ENCODE data around the gene LUZP1.

The LUZP1 gene

DNA sequence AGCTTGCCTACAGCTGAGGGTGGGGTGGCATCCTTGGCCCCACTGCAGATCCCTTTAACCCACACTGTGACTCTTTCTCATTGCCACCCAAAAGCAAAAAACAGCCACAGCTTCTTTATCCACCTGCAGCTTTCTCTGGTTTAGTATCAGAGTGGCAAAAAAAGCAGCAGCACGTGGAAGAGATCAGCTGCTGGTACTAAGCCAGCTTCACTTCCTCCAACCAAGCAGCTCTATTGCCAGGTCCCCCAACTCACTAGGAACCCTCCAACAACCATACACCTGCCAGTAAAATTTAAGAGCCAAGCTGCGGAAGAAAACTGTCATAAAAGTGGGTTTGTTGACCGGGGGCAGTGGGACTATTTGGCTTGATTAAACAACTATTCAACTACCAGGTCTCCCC is 83.0 kb downstream of the LUZP1 start:
- H3K36me3 ChIP-seq (ENCODE audit: control insufficient read depth in 2 of 2, insufficient read depth in 1 of 2, low read length in 2 of 2), result peaks cover 6 to 96% of the 10 kb centered on the region in 2 experiments; a peak in 2 of 3 replicates
- ChIA-PET CTCF (interaction anchor here (1.0 to 2.7 kb wide), 4 partner anchors 9 to 98 kb away, joined by 3 to 11 read pairs (median 6); no protein-coding TSS in a partner anchor), POLR2A (interaction anchor here (1.1 kb wide), 1 partner anchor 283 kb away, joined by 3 read pairs; no protein-coding TSS in a partner anchor)
- H3K4me3 ChIP-seq (ENCODE audit: low read depth, low read length), result no peak overlapping the region
- no peak overlapping the region for H3K27ac ChIP-seq (ENCODE audit: extremely low read depth, low read depth, low read length)
- TF ChIP-seq BCL11A (tag by site-specific recombination; IDR thresholded peaks at IDR 0.05; ENCODE audit: low read depth) (no peak), ZFP37 (tag by site-specific recombination; IDR thresholded peaks at IDR 0.05) (no peak), REPIN1 (tag by site-specific recombination; IDR thresholded peaks at IDR 0.05; ENCODE audit: low read depth) (no peak), ZNF510 (tag by site-specific recombination; IDR thresholded peaks at IDR 0.05; ENCODE audit: insufficient replicate concordance) (no peak), ZNF2 (tag by site-specific recombination; IDR thresholded peaks at IDR 0.05) (no peak), ZNF664 (tag by site-specific recombination; IDR thresholded peaks at IDR 0.05) (no peak), ZNF549 (tag by site-specific recombination; IDR thresholded peaks at IDR 0.05) (no peak), ZNF114 (tag by site-specific recombination; IDR thresholded peaks at IDR 0.05) (no peak), ZNF350 (tag by site-specific recombination; IDR thresholded peaks at IDR 0.05) (no peak), ZNF37A (tag by site-specific recombination; IDR thresholded peaks at IDR 0.05) (no peak), ZNF184 (tag by site-specific recombination; IDR thresholded peaks at IDR 0.05) (no peak), GLI2 (tag by site-specific recombination; IDR thresholded peaks at IDR 0.05; ENCODE audit: borderline replicate concordance, low read depth) (no peak), ZNF544 (tag by site-specific recombination; IDR thresholded peaks at IDR 0.05) (no peak), ZNF404 (tag by site-specific recombination; IDR thresholded peaks at IDR 0.05) (no peak)
- TF ChIP-seq, protein P1, sequence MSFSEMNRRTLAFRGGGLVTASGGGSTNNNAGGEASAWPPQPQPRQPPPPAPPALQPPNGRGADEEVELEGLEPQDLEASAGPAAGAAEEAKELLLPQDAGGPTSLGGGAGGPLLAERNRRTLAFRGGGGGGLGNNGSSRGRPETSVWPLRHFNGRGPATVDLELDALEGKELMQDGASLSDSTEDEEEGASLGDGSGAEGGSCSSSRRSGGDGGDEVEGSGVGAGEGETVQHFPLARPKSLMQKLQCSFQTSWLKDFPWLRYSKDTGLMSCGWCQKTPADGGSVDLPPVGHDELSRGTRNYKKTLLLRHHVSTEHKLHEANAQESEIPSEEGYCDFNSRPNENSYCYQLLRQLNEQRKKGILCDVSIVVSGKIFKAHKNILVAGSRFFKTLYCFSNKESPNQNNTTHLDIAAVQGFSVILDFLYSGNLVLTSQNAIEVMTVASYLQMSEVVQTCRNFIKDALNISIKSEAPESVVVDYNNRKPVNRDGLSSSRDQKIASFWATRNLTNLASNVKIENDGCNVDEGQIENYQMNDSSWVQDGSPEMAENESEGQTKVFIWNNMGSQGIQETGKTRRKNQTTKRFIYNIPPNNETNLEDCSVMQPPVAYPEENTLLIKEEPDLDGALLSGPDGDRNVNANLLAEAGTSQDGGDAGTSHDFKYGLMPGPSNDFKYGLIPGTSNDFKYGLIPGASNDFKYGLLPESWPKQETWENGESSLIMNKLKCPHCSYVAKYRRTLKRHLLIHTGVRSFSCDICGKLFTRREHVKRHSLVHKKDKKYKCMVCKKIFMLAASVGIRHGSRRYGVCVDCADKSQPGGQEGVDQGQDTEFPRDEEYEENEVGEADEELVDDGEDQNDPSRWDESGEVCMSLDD (tag by site-specific recombination; IDR thresholded peaks at IDR 0.05), result no peak
- TF ChIP-seq, protein P2, sequence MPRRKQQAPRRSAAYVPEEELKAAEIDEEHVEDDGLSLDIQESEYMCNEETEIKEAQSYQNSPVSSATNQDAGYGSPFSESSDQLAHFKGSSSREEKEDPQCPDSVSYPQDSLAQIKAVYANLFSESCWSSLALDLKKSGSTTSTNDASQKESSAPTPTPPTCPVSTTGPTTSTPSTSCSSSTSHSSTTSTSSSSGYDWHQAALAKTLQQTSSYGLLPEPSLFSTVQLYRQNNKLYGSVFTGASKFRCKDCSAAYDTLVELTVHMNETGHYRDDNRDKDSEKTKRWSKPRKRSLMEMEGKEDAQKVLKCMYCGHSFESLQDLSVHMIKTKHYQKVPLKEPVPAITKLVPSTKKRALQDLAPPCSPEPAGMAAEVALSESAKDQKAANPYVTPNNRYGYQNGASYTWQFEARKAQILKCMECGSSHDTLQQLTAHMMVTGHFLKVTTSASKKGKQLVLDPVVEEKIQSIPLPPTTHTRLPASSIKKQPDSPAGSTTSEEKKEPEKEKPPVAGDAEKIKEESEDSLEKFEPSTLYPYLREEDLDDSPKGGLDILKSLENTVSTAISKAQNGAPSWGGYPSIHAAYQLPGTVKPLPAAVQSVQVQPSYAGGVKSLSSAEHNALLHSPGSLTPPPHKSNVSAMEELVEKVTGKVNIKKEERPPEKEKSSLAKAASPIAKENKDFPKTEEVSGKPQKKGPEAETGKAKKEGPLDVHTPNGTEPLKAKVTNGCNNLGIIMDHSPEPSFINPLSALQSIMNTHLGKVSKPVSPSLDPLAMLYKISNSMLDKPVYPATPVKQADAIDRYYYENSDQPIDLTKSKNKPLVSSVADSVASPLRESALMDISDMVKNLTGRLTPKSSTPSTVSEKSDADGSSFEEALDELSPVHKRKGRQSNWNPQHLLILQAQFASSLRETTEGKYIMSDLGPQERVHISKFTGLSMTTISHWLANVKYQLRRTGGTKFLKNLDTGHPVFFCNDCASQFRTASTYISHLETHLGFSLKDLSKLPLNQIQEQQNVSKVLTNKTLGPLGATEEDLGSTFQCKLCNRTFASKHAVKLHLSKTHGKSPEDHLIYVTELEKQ (tag by site-specific recombination; IDR thresholded peaks at IDR 0.05; ENCODE audit: borderline replicate concordance), result no peak
- no peaks in the 10 kb centered on the region for H3K9me3 ChIP-seq (ENCODE audit: control insufficient read depth, insufficient read depth, low read depth, low read length)
- no peaks in the 10 kb centered on the region for H3K4me1 ChIP-seq (ENCODE audit: control insufficient read depth, insufficient read depth, low read length)

DNA sequence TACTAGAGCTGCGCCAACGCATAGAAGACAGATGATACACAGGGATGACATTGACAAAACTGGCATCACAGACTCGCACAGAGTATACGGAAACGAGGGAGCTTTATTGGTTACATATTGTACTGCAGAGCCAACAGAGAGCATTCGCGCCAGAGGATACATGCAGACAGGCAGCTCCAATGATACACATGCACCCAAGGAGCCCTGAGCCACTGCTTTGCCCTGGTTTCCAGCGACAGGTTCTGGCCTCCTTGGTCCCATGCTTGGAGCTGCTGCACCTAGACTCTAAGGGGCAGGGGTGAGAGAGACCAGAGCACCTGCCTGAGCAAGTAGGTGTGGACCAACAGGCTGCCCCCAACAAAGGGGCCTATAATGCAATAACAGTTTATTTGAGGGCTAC is 83.8 kb downstream of the LUZP1 start:
- ChIA-PET POLR2A (interaction anchor here (1.1 kb wide), 1 partner anchor 284 kb away, joined by 3 read pairs; no protein-coding TSS in a partner anchor), CTCF (interaction anchor here (0.6 to 2.7 kb wide), 6 partner anchors 8 to 99 kb away, joined by 3 to 11 read pairs (median 6); no protein-coding TSS in a partner anchor)
- Histone ChIP-seq H3K4me1 (ENCODE audit: control insufficient read depth, insufficient read depth, low read length) (no peaks in the 10 kb centered on the region), H3K4me3 (ENCODE audit: low read depth, low read length) (no peak overlapping the region), H3K9me3 (ENCODE audit: control insufficient read depth, insufficient read depth, low read depth, low read length) (no peaks in the 10 kb centered on the region), H3K36me3 (ENCODE audit: control insufficient read depth in 2 of 2, insufficient read depth in 1 of 2, low read length in 2 of 2) (peaks cover 6 to 96% of the 10 kb centered on the region in 2 experiments; a peak in 2 of 3 replicates), H3K27ac (ENCODE audit: extremely low read depth, low read depth, low read length) (no peak overlapping the region)
- TF ChIP-seq, protein P3, sequence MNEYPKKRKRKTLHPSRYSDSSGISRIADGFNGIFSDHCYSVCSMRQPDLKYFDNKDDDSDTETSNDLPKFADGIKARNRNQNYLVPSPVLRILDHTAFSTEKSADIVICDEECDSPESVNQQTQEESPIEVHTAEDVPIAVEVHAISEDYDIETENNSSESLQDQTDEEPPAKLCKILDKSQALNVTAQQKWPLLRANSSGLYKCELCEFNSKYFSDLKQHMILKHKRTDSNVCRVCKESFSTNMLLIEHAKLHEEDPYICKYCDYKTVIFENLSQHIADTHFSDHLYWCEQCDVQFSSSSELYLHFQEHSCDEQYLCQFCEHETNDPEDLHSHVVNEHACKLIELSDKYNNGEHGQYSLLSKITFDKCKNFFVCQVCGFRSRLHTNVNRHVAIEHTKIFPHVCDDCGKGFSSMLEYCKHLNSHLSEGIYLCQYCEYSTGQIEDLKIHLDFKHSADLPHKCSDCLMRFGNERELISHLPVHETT (tag by site-specific recombination; IDR thresholded peaks at IDR 0.05), result no peak
- TF ChIP-seq FEZF1 (tag by site-specific recombination; IDR thresholded peaks at IDR 0.05), result no peak
- TF ChIP-seq ZNF571 (tag by site-specific recombination; IDR thresholded peaks at IDR 0.05), result no peak
- TF ChIP-seq ZNF214 (tag by site-specific recombination; IDR thresholded peaks at IDR 0.05; ENCODE audit: borderline replicate concordance), result no peak
- TF ChIP-seq, protein P4, sequence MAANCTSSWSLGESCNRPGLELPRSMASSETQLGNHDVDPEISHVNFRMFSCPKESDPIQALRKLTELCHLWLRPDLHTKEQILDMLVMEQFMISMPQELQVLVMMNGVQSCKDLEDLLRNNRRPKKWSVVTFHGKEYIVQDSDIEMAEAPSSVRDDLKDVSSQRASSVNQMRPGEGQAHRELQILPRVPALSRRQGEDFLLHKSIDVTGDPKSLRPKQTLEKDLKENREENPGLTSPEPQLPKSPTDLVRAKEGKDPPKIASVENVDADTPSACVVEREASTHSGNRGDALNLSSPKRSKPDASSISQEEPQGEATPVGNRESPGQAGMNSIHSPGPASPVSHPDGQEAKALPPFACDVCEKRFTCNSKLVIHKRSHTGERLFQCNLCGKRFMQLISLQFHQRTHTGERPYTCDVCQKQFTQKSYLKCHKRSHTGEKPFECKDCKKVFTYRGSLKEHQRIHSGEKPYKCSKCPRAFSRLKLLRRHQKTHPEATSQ (tag by site-specific recombination; IDR thresholded peaks at IDR 0.05), result no peak
- TF ChIP-seq, protein P5, sequence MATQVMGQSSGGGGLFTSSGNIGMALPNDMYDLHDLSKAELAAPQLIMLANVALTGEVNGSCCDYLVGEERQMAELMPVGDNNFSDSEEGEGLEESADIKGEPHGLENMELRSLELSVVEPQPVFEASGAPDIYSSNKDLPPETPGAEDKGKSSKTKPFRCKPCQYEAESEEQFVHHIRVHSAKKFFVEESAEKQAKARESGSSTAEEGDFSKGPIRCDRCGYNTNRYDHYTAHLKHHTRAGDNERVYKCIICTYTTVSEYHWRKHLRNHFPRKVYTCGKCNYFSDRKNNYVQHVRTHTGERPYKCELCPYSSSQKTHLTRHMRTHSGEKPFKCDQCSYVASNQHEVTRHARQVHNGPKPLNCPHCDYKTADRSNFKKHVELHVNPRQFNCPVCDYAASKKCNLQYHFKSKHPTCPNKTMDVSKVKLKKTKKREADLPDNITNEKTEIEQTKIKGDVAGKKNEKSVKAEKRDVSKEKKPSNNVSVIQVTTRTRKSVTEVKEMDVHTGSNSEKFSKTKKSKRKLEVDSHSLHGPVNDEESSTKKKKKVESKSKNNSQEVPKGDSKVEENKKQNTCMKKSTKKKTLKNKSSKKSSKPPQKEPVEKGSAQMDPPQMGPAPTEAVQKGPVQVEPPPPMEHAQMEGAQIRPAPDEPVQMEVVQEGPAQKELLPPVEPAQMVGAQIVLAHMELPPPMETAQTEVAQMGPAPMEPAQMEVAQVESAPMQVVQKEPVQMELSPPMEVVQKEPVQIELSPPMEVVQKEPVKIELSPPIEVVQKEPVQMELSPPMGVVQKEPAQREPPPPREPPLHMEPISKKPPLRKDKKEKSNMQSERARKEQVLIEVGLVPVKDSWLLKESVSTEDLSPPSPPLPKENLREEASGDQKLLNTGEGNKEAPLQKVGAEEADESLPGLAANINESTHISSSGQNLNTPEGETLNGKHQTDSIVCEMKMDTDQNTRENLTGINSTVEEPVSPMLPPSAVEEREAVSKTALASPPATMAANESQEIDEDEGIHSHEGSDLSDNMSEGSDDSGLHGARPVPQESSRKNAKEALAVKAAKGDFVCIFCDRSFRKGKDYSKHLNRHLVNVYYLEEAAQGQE (tag by site-specific recombination; IDR thresholded peaks at IDR 0.05), result no peak
- no peak for TF ChIP-seq TRIM28 (IDR thresholded peaks at IDR 0.05; ENCODE audit: borderline replicate concordance, low read length)
